Measurements from ENCODE around the gene HDDC3. TPM values are rescaled to one million over a fixed set of nuclear protein-coding genes. Genes with fewer than 3 reads are reported as not detected.

HDDC3 gene
- total RNA-seq, 3 donors from 2014 or later (not counting 1 experiment from before 2014, with no cell fraction given), result 11.2 to 14.5 (median 12.1) TPM

- Histone ChIP-seq H3K4me3 (ENCODE audit: low read length) (peak within 1 kb of the TSS; percentile 67), H3K27ac (ENCODE audit: low read length) (peak within 1 kb of the TSS; percentile 69), H3K4me1 (ENCODE audit: control insufficient read depth, insufficient read depth, low read length) (peaks cover 50% of the 10 kb centered on the region), H3K36me3 (ENCODE audit: control insufficient read depth, insufficient read depth, low read length) (peaks cover 11% of the 10 kb centered on the region), H3K27me3 (ENCODE audit: control insufficient read depth, insufficient read depth, low read length) (no peaks in the 10 kb centered on the region), H3K9me3 (ENCODE audit: control insufficient read depth, insufficient read depth, low read length) (no peaks in the 10 kb centered on the region)
- H3K27ac Mint-ChIP-seq, result peak within 1 kb of the TSS; percentile 89 to 91
- no peaks in the 10 kb centered on the region for H3K27me3 Mint-ChIP-seq (ENCODE audit: low read depth in 2 of 2)
- TF ChIP-seq CTCF (IDR thresholded peaks at IDR 0.05), result no peak
- peak; percentile 87 to 97 for DNase-seq
- H3K4me3 Mint-ChIP-seq, result peak within 1 kb of the TSS; percentile 93
- H3K4me1 Mint-ChIP-seq, result peaks cover 45 to 53% of the 10 kb centered on the region in 2 donors
- WGBS (ENCODE audit: insufficient coverage), result under 1% methylated on average over 65 of the region's 65 CpGs
- ATAC-seq, result peak; percentile 66 to 86 (median 75)
- H3K9me3 Mint-ChIP-seq, result no peaks in the 10 kb centered on the region
- no peaks in the 10 kb centered on the region for H3K36me3 Mint-ChIP-seq
- intact Hi-C loops (cut with micrococcal nuclease), result loop anchor here (2.0 kb wide), 3 partner anchors 20 to 286 kb away; partner anchors contain the start of genes BLM and RCCD1
Measured at GRCh38 chr15:90934949-90935751, 2.8 kb upstream of the HDDC3 start, which contains the start of gene UNC45A. Gene UNC45A (plus strand): TSS chr15:90935285. CDS start chr15:90935325, 40 bp downstream.

GRCh38 chr15:90934256-90934948, 2.1 kb upstream of the HDDC3 start:
- Mint-ChIP-seq H3K36me3 (no peaks in the 10 kb centered on the region), H3K4me3 (peak overlapping the region; percentile 93), H3K27me3 (ENCODE audit: low read depth in 2 of 2) (no peaks in the 10 kb centered on the region), H3K4me1 (peaks cover 52 to 60% of the 10 kb centered on the region in 2 donors), H3K9me3 (no peaks in the 10 kb centered on the region), H3K27ac (peak overlapping the region; percentile 89 to 91)
- H3K27me3 ChIP-seq (ENCODE audit: control insufficient read depth, insufficient read depth, low read length), result no peaks in the 10 kb centered on the region
- peak overlapping the region; percentile 27 for H3K27ac ChIP-seq (ENCODE audit: low read length)
- peaks cover 4% of the 10 kb centered on the region for H3K36me3 ChIP-seq (ENCODE audit: control insufficient read depth, insufficient read depth, low read length)
- intact Hi-C loops (cut with micrococcal nuclease), result loop anchor here (2.0 kb wide), 3 partner anchors 20 to 286 kb away; partner anchors contain the start of genes BLM and RCCD1
- peak; percentile 85 for TF ChIP-seq CTCF (IDR thresholded peaks at IDR 0.05)
- WGBS (ENCODE audit: insufficient coverage), result under 1% methylated on average over 19 of the region's 19 CpGs
- H3K4me3 ChIP-seq (ENCODE audit: low read length), result peak overlapping the region; percentile 67
- no peaks in the 10 kb centered on the region for H3K9me3 ChIP-seq (ENCODE audit: control insufficient read depth, insufficient read depth, low read length)
- DNase-seq (peak; percentile 79 to 92), ATAC-seq (peak; percentile 37 to 57 (median 42))
- peaks cover 51% of the 10 kb centered on the region for H3K4me1 ChIP-seq (ENCODE audit: control insufficient read depth, insufficient read depth, low read length)

GRCh38 chr15:90933301-90933700, 952 bp upstream of the HDDC3 start:
- H3K36me3 Mint-ChIP-seq, result no peaks in the 10 kb centered on the region
- H3K27me3 Mint-ChIP-seq (ENCODE audit: low read depth in 2 of 2), result no peaks in the 10 kb centered on the region
- H3K4me1 ChIP-seq (ENCODE audit: control insufficient read depth, insufficient read depth, low read length), result peaks cover 55% of the 10 kb centered on the region
- TF ChIP-seq CTCF (IDR thresholded peaks at IDR 0.05), result no peak
- H3K27ac Mint-ChIP-seq, result peak overlapping the region; percentile 41 to 97
- H3K9me3 ChIP-seq (ENCODE audit: control insufficient read depth, insufficient read depth, low read length), result no peaks in the 10 kb centered on the region
- 78% methylated on average over 1 of the region's 1 CpG for WGBS (ENCODE audit: insufficient coverage)
- H3K4me3 Mint-ChIP-seq, result peak overlapping the region; percentile 50
- no peaks in the 10 kb centered on the region for H3K9me3 Mint-ChIP-seq
- intact Hi-C loops (cut with micrococcal nuclease), result no loop called here
- no peak for DNase-seq
- no peak overlapping the region for H3K27ac ChIP-seq (ENCODE audit: low read length)
- H3K4me3 ChIP-seq (ENCODE audit: low read length), result no peak overlapping the region
- H3K27me3 ChIP-seq (ENCODE audit: control insufficient read depth, insufficient read depth, low read length), result no peaks in the 10 kb centered on the region
- H3K36me3 ChIP-seq (ENCODE audit: control insufficient read depth, insufficient read depth, low read length), result peaks cover 2% of the 10 kb centered on the region
- H3K4me1 Mint-ChIP-seq, result peaks cover 53 to 62% of the 10 kb centered on the region in 2 donors
- ATAC-seq, result no peak

Data from natural killer cell (primary cell).